ENCODE measurements around the gene COL27A1.

DNA sequence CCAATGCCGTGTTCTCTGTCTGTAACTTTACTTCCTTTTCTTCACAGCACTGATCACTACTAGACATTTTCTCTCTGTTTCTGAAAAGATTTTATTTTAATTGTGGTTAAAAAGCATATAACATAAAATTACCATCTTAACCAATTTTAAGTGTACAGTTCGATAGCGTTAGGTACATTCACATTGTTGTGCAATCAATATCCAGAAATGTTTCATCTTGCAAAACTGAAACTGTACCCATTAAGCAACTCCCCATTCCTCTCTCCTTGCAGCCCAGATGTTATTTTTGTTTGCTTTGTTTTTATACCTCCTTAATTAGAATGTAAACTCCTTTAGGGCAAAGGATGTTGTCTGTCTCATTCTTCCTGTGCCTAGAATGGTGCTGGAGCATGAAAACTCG lies 47.5 kb downstream of the COL27A1 start:
- TF ChIP-seq, protein P1, sequence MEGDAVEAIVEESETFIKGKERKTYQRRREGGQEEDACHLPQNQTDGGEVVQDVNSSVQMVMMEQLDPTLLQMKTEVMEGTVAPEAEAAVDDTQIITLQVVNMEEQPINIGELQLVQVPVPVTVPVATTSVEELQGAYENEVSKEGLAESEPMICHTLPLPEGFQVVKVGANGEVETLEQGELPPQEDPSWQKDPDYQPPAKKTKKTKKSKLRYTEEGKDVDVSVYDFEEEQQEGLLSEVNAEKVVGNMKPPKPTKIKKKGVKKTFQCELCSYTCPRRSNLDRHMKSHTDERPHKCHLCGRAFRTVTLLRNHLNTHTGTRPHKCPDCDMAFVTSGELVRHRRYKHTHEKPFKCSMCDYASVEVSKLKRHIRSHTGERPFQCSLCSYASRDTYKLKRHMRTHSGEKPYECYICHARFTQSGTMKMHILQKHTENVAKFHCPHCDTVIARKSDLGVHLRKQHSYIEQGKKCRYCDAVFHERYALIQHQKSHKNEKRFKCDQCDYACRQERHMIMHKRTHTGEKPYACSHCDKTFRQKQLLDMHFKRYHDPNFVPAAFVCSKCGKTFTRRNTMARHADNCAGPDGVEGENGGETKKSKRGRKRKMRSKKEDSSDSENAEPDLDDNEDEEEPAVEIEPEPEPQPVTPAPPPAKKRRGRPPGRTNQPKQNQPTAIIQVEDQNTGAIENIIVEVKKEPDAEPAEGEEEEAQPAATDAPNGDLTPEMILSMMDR (IDR thresholded peaks at IDR 0.05; ENCODE audit: poor library complexity), result no peak
- TF ChIP-seq EZH2phosphoT487 (IDR thresholded peaks at IDR 0.05; ENCODE audit: low read depth, severe bottlenecking, unreplicated experiment), result no peak
